Neuronal stem cell (in vitro differentiated cells): ENCODE results near the gene IFNL3.

Source experiments
- DNase-seq: peaks from one replicate; pipeline ENCODE4 v3.0.0-alpha.2; 2013; ENCODE audit warnings: low spot score
- H2AFZ ChIP-seq: one replicate; pipeline ENCODE4 v1.6.1; 2013; ENCODE audit warnings: mild to moderate bottlenecking, low read length, inconsistent platforms
- H2AK5ac ChIP-seq: 2 replicates; pipeline ENCODE4 v1.6.1; 2013; ENCODE audit warnings: low read depth, mild to moderate bottlenecking, inconsistent platforms, low read length, moderate library complexity, mixed read lengths
- H2BK120ac ChIP-seq: 2 replicates; pipeline ENCODE4 v1.6.1; 2013; ENCODE audit warnings: low read depth, mild to moderate bottlenecking, inconsistent platforms, low read length, moderate library complexity, mixed read lengths
- H2BK12ac ChIP-seq: one replicate; pipeline ENCODE4 v1.6.1; 2013; ENCODE audit warnings: low read length, inconsistent platforms
- H2BK15ac ChIP-seq: 2 replicates; pipeline ENCODE4 v1.6.1; 2013; ENCODE audit warnings: mild to moderate bottlenecking, low read length, inconsistent platforms, mixed read lengths
- H2BK5ac ChIP-seq: one replicate; pipeline ENCODE4 v1.6.1; 2013; ENCODE audit warnings: inconsistent platforms, mild to moderate bottlenecking, low read length, moderate library complexity
- H3K14ac ChIP-seq: one replicate; pipeline ENCODE4 v1.6.1; 2013; ENCODE audit warnings: low read length, inconsistent platforms
- H3K18ac ChIP-seq: 2 replicates; pipeline ENCODE4 v1.6.1; 2013; ENCODE audit warnings: low read length, inconsistent platforms
- H3K23ac ChIP-seq: 2 replicates; pipeline ENCODE4 v1.6.1; 2013; ENCODE audit warnings: low read depth, mild to moderate bottlenecking, mixed read lengths, low read length, inconsistent platforms; ENCODE audit not compliant: poor library complexity
- H3K27ac ChIP-seq: replicated peaks from 3 replicates; pipeline ENCODE4 v1.5.1; 2013; ENCODE audit warnings: low read length, inconsistent platforms
- H3K27me3 ChIP-seq, 3 experiments: 2 replicates each; pipeline ENCODE4 v1.6.1; 2013; ENCODE audit warnings: low read length in 3 of 3, mild to moderate bottlenecking in 2 of 3, inconsistent platforms in 1 of 3, low read depth in 1 of 3, mixed read lengths in 1 of 3, moderate library complexity in 1 of 3; ENCODE audit not compliant: control insufficient read depth in 3 of 3, insufficient read depth in 3 of 3
- H3K36me3 ChIP-seq, 2 donors: replicated peaks in 1 of 2; 2 replicates each; pipeline ENCODE4 v1.6.1; 2013; ENCODE audit warnings: low read length in 2 of 2; ENCODE audit not compliant: control insufficient read depth in 2 of 2, insufficient read depth in 2 of 2
- H3K4ac ChIP-seq: 2 replicates; pipeline ENCODE4 v1.6.1; 2013; ENCODE audit warnings: inconsistent platforms, mild to moderate bottlenecking, low read length, moderate library complexity
- H3K4me1 ChIP-seq, 2 donors: 1 replicate in 1 of 2; 2 replicates in 1 of 2; pipeline ENCODE4 v1.6.1; 2013; ENCODE audit warnings: low read length in 2 of 2, low read depth in 1 of 2; ENCODE audit not compliant: control insufficient read depth in 2 of 2, insufficient read depth in 1 of 2
- H3K4me2 ChIP-seq: one replicate; pipeline ENCODE4 v1.6.1; 2013; ENCODE audit warnings: mild to moderate bottlenecking, low read length, inconsistent platforms; ENCODE audit not compliant: insufficient read depth, poor library complexity, severe bottlenecking
- H3K4me3 ChIP-seq, 2 donors: 2 replicates each; pipeline ENCODE4 v1.5.1; 2013; ENCODE audit warnings: low read length in 2 of 2, mild to moderate bottlenecking in 2 of 2, inconsistent platforms in 1 of 2, moderate library complexity in 1 of 2
- H3K79me1 ChIP-seq: one replicate; pipeline ENCODE4 v1.6.1; 2013; ENCODE audit warnings: low read depth, mild to moderate bottlenecking, inconsistent platforms, low read length, moderate library complexity
- H3K9ac ChIP-seq: one replicate; pipeline ENCODE4 v1.6.1; 2013; ENCODE audit warnings: mild to moderate bottlenecking, low read depth, low read length, inconsistent platforms; ENCODE audit not compliant: poor library complexity
- H3K9me3 ChIP-seq, 2 donors: replicated peaks in 1 of 2; 2 replicates each; pipeline versions ENCODE3 to v1.6.1; 2013; ENCODE audit warnings: low read length in 2 of 2, mild to moderate bottlenecking in 2 of 2, inconsistent platforms in 1 of 2, low read depth in 1 of 2, mixed read lengths in 1 of 2, moderate library complexity in 1 of 2; ENCODE audit not compliant: control insufficient read depth in 2 of 2, insufficient read depth in 1 of 2
- H4K8ac ChIP-seq: one replicate; pipeline ENCODE4 v1.6.1; 2013; ENCODE audit warnings: low read depth, mild to moderate bottlenecking, inconsistent platforms, low read length, moderate library complexity
- H4K91ac ChIP-seq: one replicate; pipeline ENCODE4 v1.6.1; 2013; ENCODE audit warnings: low read length, low read depth, mild to moderate bottlenecking, inconsistent platforms; ENCODE audit not compliant: poor library complexity
- WGBS, 2 donors: extraction: QIAGEN DNeasy Blood & Tissue Kit; methylation state at CpG; one replicate each; pipeline ENCODE4 v1.1.7; 2013; ENCODE audit warnings: missing lambda C conversion rate in 2 of 2, mixed read lengths in 1 of 2; ENCODE audit not compliant: insufficient read length in 2 of 2, insufficient replicate concordance in 1 of 2; ENCODE audit errors: extremely low coverage in 2 of 2; 5-methylcytosine and 5-hydroxymethylcytosine counted together

Gene IFNL3

DNA sequence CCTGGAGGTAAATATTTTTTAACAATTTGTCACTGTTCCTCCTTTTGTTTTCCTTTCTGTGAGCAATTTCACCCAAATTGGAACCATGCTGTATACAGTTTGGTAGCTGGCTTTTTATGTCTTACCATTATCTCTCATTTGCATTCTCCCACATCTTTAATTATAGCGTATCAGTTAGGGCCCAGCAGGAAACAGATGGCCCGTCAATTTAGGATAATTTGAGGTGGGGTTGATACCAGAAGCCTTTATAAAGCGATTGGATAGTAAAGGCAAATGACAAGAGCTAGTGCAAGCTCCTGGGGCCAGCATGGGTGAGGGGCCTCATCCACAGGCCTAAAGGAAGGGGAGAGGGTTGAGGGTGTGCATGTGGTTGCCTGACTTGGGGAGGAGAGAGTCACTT, 7.7 kb upstream of the IFNL3 start:
- H2AK5ac ChIP-seq = no peak overlapping the region
- H3K14ac ChIP-seq = no peak overlapping the region
- H3K4me3 ChIP-seq = no peak overlapping the region
- H2BK12ac ChIP-seq = no peak overlapping the region
- no peak overlapping the region for H2BK15ac ChIP-seq
- no peaks in the 10 kb centered on the region for H3K79me1 ChIP-seq
- DNase-seq = no peak
- no CpG with 5 or more reads among the region's 3 CpGs for WGBS, 2 donors
- H2AFZ ChIP-seq = no peak overlapping the region
- H3K27ac ChIP-seq = no peak overlapping the region
- peaks cover 14 to 70% (median 32%) of the 10 kb centered on the region in 3 experiments for H3K27me3 ChIP-seq
- H3K36me3 ChIP-seq = no peaks in the 10 kb centered on the region
- H3K9ac ChIP-seq = no peak overlapping the region
- no peaks in the 10 kb centered on the region for H3K4me1 ChIP-seq
- no peak overlapping the region for H2BK120ac ChIP-seq
- H4K8ac ChIP-seq = no peak overlapping the region
- no peak overlapping the region for H3K4ac ChIP-seq
- peaks cover 0 to 7% of the 10 kb centered on the region in 2 donors for H3K9me3 ChIP-seq
- H3K4me2 ChIP-seq = no peak overlapping the region
- no peak overlapping the region for H4K91ac ChIP-seq
- H3K23ac ChIP-seq = no peak overlapping the region
- no peak overlapping the region for H3K18ac ChIP-seq
- H2BK5ac ChIP-seq = no peak overlapping the region

GRCh38 chr19:39251846-39252245, 7.0 kb upstream of the IFNL3 start:
- no peak overlapping the region for H2BK15ac ChIP-seq
- H3K9ac ChIP-seq = no peak overlapping the region
- no peak overlapping the region for H3K23ac ChIP-seq
- no peak overlapping the region for H3K27ac ChIP-seq
- no peaks in the 10 kb centered on the region for H3K79me1 ChIP-seq
- no peak overlapping the region for H2BK120ac ChIP-seq
- H2BK12ac ChIP-seq = no peak overlapping the region
- no peak overlapping the region for H3K4me3 ChIP-seq
- no peak overlapping the region for H2AK5ac ChIP-seq
- H3K9me3 ChIP-seq = peaks cover 0 to 9% of the 10 kb centered on the region in 2 donors
- no peaks in the 10 kb centered on the region for H3K36me3 ChIP-seq
- H2BK5ac ChIP-seq = no peak overlapping the region
- no peak for DNase-seq
- H4K8ac ChIP-seq = no peak overlapping the region
- H3K4ac ChIP-seq = no peak overlapping the region
- H2AFZ ChIP-seq = no peak overlapping the region
- no CpG with 5 or more reads among the region's 3 CpGs for WGBS, 2 donors
- H3K27me3 ChIP-seq = peaks cover 19 to 76% (median 38%) of the 10 kb centered on the region in 3 experiments
- H3K4me1 ChIP-seq = peaks cover 0 to 2% of the 10 kb centered on the region in 2 donors
- no peak overlapping the region for H4K91ac ChIP-seq
- no peak overlapping the region for H3K4me2 ChIP-seq
- no peak overlapping the region for H3K14ac ChIP-seq
- H3K18ac ChIP-seq = no peak overlapping the region

GRCh38 chr19:39251081-39251480, 6.3 kb upstream of the IFNL3 start:
- H2BK5ac ChIP-seq = no peak overlapping the region
- no peak for DNase-seq

GRCh38 chr19:39248806-39249205, 4.0 kb upstream of the IFNL3 start, which contains the start of gene IFNL4:
IFNL4 (minus strand) TSS chr19:39248856.
- Histone ChIP-seq H2BK5ac (peak within 1 kb of the TSS; percentile 66), H3K27me3 (peaks cover 19 to 63% (median 38%) of the 10 kb centered on the region in 3 experiments), H3K4me2 (peak within 1 kb of the TSS; percentile 33), H3K4me3 (peak within 1 kb of the TSS; percentile 6 to 9), H4K91ac (no peak within 1 kb of the TSS), H3K14ac (peak within 1 kb of the TSS; percentile 71), H3K4ac (peak within 1 kb of the TSS; percentile 78), H3K79me1 (no peaks in the 10 kb centered on the region), H3K9me3 (peaks cover 0 to 9% of the 10 kb centered on the region in 2 donors), H2BK12ac (no peak within 1 kb of the TSS), H2AFZ (peak within 1 kb of the TSS; percentile 83), H3K27ac (no peak within 1 kb of the TSS), H2AK5ac (peak within 1 kb of the TSS; percentile 95), H3K36me3 (no peaks in the 10 kb centered on the region), H3K23ac (peak within 1 kb of the TSS; percentile 73), H2BK15ac (peak within 1 kb of the TSS; percentile 49), H3K9ac (no peak within 1 kb of the TSS), H2BK120ac (peak within 1 kb of the TSS; percentile 47), H3K4me1 (peaks cover 0 to 2% of the 10 kb centered on the region in 2 donors), H3K18ac (peak within 1 kb of the TSS; percentile 85), H4K8ac (no peak within 1 kb of the TSS)
- no CpG with 5 or more reads among the region's 13 CpGs for WGBS, 2 donors
- no peak for DNase-seq

More at GRCh38 chr19:39251081-39251480, 6.3 kb upstream of the IFNL3 start:
- no peak overlapping the region for H3K4me3 ChIP-seq
- H3K4me1 ChIP-seq = peaks cover 0 to 2% of the 10 kb centered on the region in 2 donors
- no peak overlapping the region for H3K27ac ChIP-seq
- H2BK12ac ChIP-seq = no peak overlapping the region
- H3K27me3 ChIP-seq = peaks cover 19 to 74% (median 38%) of the 10 kb centered on the region in 3 experiments
- no CpG with 5 or more reads among the region's 5 CpGs for whole genome bisulfite sequencing, 2 donors
- no peaks in the 10 kb centered on the region for H3K36me3 ChIP-seq
- H3K4me2 ChIP-seq = no peak overlapping the region
- no peak overlapping the region for H3K18ac ChIP-seq
- H2AK5ac ChIP-seq = no peak overlapping the region
- no peak overlapping the region for H3K4ac ChIP-seq
- H2AFZ ChIP-seq = no peak overlapping the region
- peaks cover 0 to 9% of the 10 kb centered on the region in 2 donors for H3K9me3 ChIP-seq
- H2BK120ac ChIP-seq = no peak overlapping the region
- no peaks in the 10 kb centered on the region for H3K79me1 ChIP-seq
- H3K23ac ChIP-seq = no peak overlapping the region
- no peak overlapping the region for H4K91ac ChIP-seq
- no peak overlapping the region for H3K9ac ChIP-seq
- H3K14ac ChIP-seq = no peak overlapping the region
- H2BK15ac ChIP-seq = no peak overlapping the region
- H4K8ac ChIP-seq = no peak overlapping the region
